GM12892 (cell line): Measurements from ENCODE around the gene KRTAP10-3.

ENCODE experiments used
- DNase-seq: peaks from one replicate; pipeline ENCODE4 v3.0.0; 2011; ENCODE audit not compliant: insufficient read length
- FAIRE-seq: peaks from 2 replicates; lab custom pipeline; 2011; peaks lifted over from hg19 to GRCh38; lab: Jason Lieb, UNC
- POLR2A ChIP-seq: IDR thresholded peaks from 2 replicates; pipeline ENCODE4 v1.6.1; 2011; ENCODE audit warnings: low read depth, low read length, control low read depth
- POLR2AphosphoS5 ChIP-seq: IDR thresholded peaks from 2 replicates; pipeline ENCODE4 v1.6.1; 2011; ENCODE audit warnings: low read depth, low read length, control low read depth
- TAF1 ChIP-seq: IDR thresholded peaks from 2 replicates; pipeline ENCODE4 v1.6.1; 2011; ENCODE audit warnings: low read depth, mild to moderate bottlenecking, control low read depth, low read length, borderline replicate concordance

KRTAP10-3 gene

DNA sequence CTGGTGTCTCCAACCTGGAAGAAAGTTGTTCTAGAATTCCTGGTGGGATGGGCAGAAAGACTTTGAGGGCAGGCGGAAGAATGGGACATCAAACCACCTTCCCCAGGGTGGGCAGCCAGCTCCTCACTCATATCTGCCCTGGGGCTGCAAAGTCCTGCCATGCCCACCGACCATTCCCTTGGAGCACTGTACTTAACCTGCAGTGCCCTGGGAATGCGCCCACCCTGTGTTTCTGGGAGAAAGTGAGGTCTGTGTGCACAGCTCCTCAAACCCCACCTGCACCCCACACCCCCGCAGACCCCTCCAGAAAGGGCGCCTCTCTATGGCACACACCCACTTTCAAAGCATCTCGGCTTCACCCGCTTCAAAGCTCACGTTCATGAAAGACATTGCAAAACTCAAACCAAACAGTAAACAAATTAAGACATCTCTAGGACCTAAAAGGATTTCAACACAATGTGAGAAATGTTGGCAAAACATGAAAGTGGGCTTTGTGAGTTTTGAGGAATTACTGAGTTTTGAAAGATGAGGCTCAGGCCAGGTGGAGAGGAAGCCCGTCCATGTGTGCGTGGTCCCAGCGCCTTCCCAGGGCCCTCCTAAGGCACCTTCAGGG lies 43.7 kb downstream of the KRTAP10-3 start:
- FAIRE-seq = no peak
- TF ChIP-seq POLR2AphosphoS5 (no peak), POLR2A (no peak), TAF1 (no peak)

DNA sequence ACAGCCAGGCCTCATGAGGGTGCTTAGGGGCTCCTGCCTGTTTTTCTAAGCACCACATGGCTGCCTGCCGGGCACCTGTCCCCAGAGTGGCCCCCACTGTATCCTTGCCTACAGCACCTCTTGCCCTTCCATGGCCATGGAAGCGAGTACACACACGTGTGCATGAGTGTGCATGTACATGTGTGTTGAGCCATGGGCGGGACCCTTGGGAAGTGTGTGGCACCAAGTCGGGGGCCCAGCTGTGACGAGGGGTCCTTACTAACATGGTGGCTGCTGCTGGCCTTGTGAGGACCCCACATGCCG lies 44.4 kb downstream of the KRTAP10-3 start:
- TF ChIP-seq POLR2A (no peak), TAF1 (no peak), POLR2AphosphoS5 (no peak)
- FAIRE-seq (no peak), DNase-seq (no peak)

More for the DNA sequence above, 43.7 kb downstream of the KRTAP10-3 start:
- DNase-seq = no peak

DNA sequence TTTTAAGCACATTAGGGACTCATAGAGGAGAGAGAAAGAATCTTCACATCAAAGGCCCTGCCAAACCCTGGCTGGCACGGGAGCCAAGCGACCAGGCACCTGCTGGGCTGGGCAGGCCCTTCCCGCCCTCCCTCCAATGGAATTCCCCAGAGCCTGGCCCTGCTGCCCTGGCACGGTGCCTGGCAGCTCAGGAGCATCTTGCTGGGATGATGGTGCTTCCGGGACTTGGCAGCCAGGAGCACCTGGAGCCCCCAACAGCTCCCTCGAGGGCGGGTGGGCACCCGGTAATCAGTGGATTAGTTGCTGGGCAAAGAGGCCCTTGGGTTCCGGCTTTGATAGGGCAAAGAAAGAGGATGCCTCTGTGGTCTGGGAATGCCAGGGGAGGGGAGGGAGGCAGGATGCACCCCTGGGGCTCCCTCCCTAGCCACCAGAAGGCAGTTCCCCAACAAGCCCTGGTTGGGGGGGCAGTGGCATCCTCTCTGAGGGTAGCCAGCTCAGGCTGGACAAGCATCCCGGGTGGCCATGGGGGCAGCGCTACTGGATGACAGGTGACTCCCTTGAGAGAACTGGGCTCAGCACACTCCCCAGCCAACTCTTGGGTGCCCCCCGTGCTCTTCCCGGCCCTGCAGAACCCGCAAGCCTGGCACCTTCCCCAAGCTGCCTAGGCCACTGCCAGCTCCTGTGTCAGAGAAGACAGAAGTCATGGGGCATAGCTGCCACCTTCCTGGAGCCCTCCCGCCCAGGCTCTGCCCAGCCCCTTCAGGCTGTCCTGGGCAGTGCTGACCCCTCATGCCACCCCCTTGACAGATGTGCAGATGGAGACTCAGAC lies 45.0 kb downstream of the KRTAP10-3 start:
- DNase-seq (no peak), FAIRE-seq (no peak)
- TF ChIP-seq POLR2A = no peak
- TF ChIP-seq TAF1 = no peak
- no peak for TF ChIP-seq POLR2AphosphoS5

DNA sequence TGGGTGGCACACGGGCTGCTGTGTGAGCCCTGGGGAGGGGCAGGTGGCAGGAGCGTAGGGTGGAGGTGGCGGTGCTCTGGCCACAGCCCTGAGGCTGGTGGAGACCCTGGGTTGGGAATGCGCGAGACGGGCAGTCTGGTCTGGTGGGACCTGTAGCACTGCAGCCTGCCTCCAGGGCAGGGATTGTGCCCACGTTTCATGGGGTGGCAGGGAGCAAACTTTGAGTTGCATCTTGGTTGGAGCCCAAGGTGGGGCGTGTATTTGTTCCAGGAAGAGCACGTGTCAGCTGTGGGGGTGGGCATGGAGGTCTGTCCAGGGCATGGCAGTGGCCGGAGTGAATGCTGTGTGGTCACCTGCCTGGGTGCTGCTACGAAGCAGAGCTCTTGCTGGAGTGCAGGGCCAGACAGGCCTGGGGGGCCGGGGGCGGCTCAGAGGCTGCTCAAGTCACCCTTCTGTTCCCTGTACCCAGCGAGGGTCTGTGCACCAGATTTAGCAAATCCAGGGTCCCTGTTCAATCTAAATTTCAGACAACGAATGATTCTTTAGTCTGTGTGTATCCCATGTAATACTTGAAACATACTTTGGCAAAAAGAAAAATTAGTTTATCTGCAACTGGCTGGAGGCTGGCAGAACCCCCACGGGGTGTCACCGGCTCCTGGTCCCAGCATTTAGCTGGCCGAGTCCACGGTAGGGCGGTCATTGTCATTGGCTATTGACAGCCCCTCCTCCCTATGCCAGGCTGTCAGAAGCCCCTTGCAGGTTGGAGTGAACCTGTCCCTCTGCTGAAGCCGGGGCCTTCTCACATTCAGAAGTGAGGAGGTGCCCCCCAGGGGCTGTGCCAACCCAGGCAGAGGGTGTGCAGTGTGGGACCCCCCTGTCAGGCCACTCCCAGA lies 45.9 kb downstream of the KRTAP10-3 start:
- FAIRE-seq (no peak), DNase-seq (no peak)
- no peak for TF ChIP-seq POLR2AphosphoS5
- no peak for TF ChIP-seq POLR2A
- no peak for TF ChIP-seq TAF1

DNA sequence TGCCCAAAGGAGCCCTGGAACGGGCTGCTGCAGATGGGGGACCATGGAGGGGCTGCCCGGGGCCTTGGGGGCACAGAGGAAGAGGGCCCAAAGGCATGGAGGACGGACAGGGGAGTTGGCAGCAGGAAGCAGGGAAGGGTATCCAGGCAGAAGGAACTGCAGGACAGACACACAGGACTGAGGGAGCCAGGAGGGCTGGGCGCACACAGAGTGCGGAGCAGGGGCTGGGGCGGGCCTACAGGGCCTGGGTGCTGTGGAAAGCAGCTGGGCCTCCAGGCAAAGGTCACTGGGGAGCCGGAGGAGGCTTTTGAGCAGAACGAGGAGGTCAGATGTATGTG lies 46.7 kb downstream of the KRTAP10-3 start:
- FAIRE-seq = no peak

DNA sequence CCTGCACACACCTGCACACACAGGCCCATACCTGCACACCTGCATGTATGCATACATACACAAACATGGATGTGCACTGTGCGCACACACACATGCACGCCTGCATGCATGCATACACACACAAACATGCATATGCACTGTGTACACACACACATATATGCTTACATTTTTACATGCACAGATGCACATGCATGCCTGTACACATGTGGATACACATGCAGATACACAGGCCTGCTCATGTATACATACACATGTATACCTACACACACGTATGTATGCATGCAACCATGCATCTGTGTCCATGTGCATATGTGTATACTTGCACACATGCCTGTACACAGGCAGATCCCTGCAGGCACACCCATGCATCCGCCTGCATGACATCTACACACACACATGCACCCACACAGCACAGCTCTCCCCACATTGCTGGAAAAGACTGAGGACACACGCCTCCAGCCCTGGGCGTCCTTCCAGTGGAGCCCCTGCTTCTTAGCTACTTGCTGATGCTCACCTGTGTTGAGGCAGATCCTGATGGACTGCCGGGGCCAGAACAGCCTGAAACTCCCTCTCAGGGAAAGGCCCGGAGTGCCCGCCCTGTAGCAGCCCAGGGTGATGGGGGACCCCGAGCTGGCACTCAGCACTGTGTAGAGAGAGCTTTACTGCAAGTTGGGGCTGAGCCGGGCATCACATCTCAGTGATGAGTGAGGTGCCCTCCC lies 47.2 kb downstream of the KRTAP10-3 start:
- no peak for FAIRE-seq
- no peak for TF ChIP-seq POLR2A
- TF ChIP-seq TAF1 = no peak
- no peak for TF ChIP-seq POLR2AphosphoS5
- no peak for DNase-seq

More for the DNA sequence above, 46.7 kb downstream of the KRTAP10-3 start:
- no peak for TF ChIP-seq TAF1
- TF ChIP-seq POLR2AphosphoS5 = no peak
- no peak for DNase-seq

DNA sequence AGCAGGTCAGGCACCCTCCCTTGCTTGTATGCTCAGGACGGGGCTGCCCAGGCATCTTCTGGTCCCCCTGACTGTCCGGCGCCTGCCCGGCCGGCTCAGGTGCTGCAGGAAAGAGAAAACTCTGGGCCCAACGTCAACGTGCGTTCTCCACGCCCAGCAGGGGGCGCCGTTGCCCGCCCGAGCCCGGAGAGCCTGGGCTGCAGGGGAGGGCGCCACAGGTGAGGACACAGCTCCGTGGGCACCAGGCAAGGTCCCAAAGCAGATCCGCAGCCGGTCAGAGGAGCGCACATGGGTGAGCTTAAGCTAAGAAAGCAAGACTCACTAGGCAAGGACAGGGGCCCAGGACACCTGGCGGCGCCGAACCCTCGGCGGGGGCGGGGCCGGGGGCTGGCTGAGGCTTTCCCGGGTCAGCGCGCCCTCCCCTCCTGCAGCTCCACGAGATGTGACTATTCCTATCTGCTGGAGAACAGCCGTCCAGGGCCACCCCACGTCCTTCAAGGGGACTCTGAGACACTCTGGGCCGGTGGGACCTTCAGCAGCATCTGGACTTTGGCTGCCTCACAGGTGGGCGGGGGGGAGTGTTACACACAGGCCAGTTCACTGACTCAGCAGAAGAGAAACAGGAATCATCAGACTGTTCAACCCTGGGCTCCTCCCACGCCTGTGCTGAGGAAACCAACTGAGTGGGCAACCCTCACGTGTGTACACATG lies 47.9 kb downstream of the KRTAP10-3 start:
- TF ChIP-seq POLR2A (no peak), TAF1 (no peak), POLR2AphosphoS5 (no peak)
- DNase-seq = peak; percentile 86
- FAIRE-seq = no peak

DNA sequence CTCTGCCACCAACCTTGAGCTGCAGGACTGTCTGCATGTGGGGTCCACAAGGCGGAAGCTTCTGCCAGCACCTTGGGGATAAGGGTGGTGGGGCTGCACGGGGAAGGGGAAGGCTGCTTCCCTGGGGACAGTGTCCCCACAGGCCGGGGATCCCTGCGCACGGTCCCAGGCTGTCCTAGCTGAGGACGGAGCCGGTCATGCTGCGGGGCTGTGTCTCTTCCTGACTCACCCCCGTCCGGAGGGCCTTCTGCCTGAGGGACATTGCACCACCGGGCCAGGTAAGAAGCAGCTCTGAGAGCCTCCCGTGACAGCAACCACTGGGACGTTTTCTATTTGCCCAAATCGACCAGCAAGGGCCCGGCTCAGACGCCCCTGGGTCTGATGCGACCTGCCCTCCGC lies 48.5 kb downstream of the KRTAP10-3 start:
- DNase-seq = no peak

DNA sequence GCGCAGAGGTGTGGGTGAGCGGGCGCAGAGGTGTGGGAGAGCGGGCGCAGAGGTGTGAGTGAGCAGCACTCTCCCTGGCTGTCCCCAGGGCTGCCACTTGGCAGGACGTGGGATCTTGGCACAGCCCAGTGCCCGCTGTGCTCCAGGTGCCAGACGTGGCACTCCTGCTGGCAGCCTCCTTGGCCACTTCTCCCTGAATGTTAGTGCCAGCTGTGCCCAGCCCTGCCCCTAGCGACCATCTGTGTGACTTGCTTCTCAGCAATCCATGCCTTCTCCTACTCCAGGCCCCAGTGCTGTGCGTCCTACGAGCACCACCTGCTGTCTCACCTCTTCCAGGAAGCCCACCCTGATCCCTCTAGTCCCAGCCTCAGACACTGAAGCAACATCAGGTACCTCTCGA lies 49.1 kb downstream of the KRTAP10-3 start:
- no peak for TF ChIP-seq TAF1
- TF ChIP-seq POLR2AphosphoS5 = no peak
- no peak for TF ChIP-seq POLR2A

More for the DNA sequence above, 48.5 kb downstream of the KRTAP10-3 start:
- no peak for FAIRE-seq
- TF ChIP-seq TAF1 = no peak
- no peak for TF ChIP-seq POLR2AphosphoS5
- TF ChIP-seq POLR2A = no peak

DNA sequence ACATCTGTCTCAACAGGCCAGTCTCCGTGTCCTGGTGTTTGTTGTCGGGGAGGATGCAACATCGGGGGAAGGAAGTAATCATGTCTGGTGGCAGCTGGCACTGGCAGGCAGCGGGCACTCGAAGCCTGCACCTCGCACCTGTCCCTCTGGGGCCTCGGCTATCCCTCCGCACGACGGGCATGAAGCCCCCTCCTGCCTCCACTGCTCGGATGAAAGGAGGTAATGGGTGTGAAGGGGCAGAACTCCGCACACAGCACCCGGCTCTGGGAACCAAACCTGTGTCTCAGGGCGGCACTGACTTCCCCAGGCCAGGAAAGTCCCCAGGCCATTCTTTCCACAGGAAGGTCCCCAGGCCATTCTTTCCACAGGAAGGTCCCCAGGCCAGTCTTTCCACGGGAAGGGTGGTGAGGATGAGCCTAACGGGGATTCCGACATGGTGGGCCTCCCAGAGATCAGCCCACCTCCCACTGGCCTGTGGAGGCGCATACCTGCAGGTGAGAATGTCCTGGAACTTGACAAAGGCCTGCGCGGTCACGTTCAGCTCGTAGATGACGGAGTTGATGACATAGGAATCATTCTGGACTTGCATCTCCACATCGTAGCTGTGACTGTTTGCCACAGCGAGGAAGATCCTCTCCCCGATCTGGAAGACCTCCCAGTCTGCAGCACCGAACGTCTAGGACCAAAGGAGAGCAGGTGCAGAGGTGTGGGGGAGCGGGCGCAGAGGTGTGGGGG lies 49.7 kb downstream of the KRTAP10-3 start:
- DNase-seq (no peak), FAIRE-seq (no peak)
- no peak for TF ChIP-seq POLR2AphosphoS5

More for the DNA sequence above, 49.1 kb downstream of the KRTAP10-3 start:
- DNase-seq = no peak
- FAIRE-seq = no peak
